Astrocyte (in vitro differentiated cells and primary cell): Measurements from ENCODE around the gene MCEE. TPM values are rescaled to one million over a fixed set of nuclear protein-coding genes. Genes with fewer than 3 reads are reported as not detected.
A peak's percentile ranks its signal among the peaks of the same experiment; 100 is the strongest.

Source experiments
- DNase-seq: peaks from one replicate; pipeline ENCODE4 v3.0.0-alpha.2; 2010; ENCODE audit warnings: low read depth
- FAIRE-seq: peaks from 2 replicates; lab custom pipeline; 2011; peaks lifted over from hg19 to GRCh38; lab: Jason Lieb, UNC
- H2AFZ ChIP-seq: 2 replicates; pipeline ENCODE4 v1.6.0; 2012; ENCODE audit warnings: low read depth, low read length, inconsistent platforms
- H3K27ac ChIP-seq: 2 replicates; pipeline ENCODE4 v1.5.1; 2011; ENCODE audit warnings: low read depth, low read length, inconsistent platforms
- H3K27me3 ChIP-seq: 2 replicates; pipeline ENCODE4 v1.6.0; 2011; ENCODE audit warnings: low read length, inconsistent platforms; ENCODE audit not compliant: insufficient read depth
- H3K36me3 ChIP-seq: 2 replicates; pipeline ENCODE4 v1.5.1; 2011; ENCODE audit warnings: low read length, inconsistent platforms; ENCODE audit not compliant: insufficient read depth
- H3K4me1 ChIP-seq: 2 replicates; pipeline ENCODE4 v1.5.1; 2011; ENCODE audit warnings: low read length, inconsistent platforms; ENCODE audit not compliant: insufficient read depth
- H3K4me2 ChIP-seq: 2 replicates; pipeline ENCODE4 v1.6.0; 2012; ENCODE audit warnings: low read length, inconsistent platforms
- H3K4me3 ChIP-seq: 2 replicates; pipeline ENCODE4 v1.5.1; 2011; ENCODE audit warnings: low read depth, mild to moderate bottlenecking, low read length, inconsistent platforms; ENCODE audit not compliant: insufficient read depth
- H3K79me2 ChIP-seq: 2 replicates; pipeline ENCODE4 v1.6.0; 2012; ENCODE audit warnings: mild to moderate bottlenecking, low read length, inconsistent platforms; ENCODE audit not compliant: insufficient read depth
- H3K9ac ChIP-seq: 2 replicates; pipeline ENCODE4 v1.6.0; 2012; ENCODE audit warnings: mild to moderate bottlenecking, low read length, inconsistent platforms
- H3K9me3 ChIP-seq: 2 replicates; pipeline ENCODE4 v1.5.1; 2012; ENCODE audit warnings: low read depth, mild to moderate bottlenecking, low read length, inconsistent platforms; ENCODE audit not compliant: insufficient read depth
- H4K20me1 ChIP-seq: 2 replicates; pipeline ENCODE4 v1.6.0; 2012; ENCODE audit warnings: low read length, inconsistent platforms; ENCODE audit not compliant: insufficient read depth
- H3K27ac Mint-ChIP-seq: one replicate; pipeline ENCODE4 v1.8.0; 2021; ENCODE audit warnings: mild to moderate bottlenecking, mixed read lengths; ENCODE audit not compliant: unreplicated experiment
- H3K27me3 Mint-ChIP-seq: one replicate; pipeline ENCODE4 v1.8.0; 2021; ENCODE audit warnings: low read depth, mixed read lengths; ENCODE audit not compliant: unreplicated experiment
- H3K36me3 Mint-ChIP-seq: one replicate; pipeline ENCODE4 v1.8.0; 2021; ENCODE audit warnings: low read depth, mixed read lengths; ENCODE audit not compliant: unreplicated experiment
- H3K4me1 Mint-ChIP-seq: one replicate; pipeline ENCODE4 v1.8.0; 2021; ENCODE audit warnings: low read depth, mixed read lengths; ENCODE audit not compliant: unreplicated experiment
- H3K4me3 Mint-ChIP-seq: one replicate; pipeline ENCODE4 v1.8.0; 2021; ENCODE audit warnings: mild to moderate bottlenecking, moderate library complexity, mixed read lengths; ENCODE audit not compliant: unreplicated experiment
- H3K9me3 Mint-ChIP-seq: one replicate; pipeline ENCODE4 v1.8.0; 2021; ENCODE audit warnings: mild to moderate bottlenecking, mixed read lengths; ENCODE audit not compliant: unreplicated experiment
- CTCF ChIP-seq: IDR thresholded peaks from 2 replicates; pipeline ENCODE4 v1.5.1; 2011; ENCODE audit warnings: low read depth, mild to moderate bottlenecking, inconsistent platforms, low read length, moderate library complexity; ENCODE audit not compliant: insufficient read depth
- EZH2 ChIP-seq: IDR thresholded peaks from 2 replicates; pipeline ENCODE4 v1.6.1; 2012; ENCODE audit warnings: mild to moderate bottlenecking, low read length, inconsistent platforms; ENCODE audit not compliant: insufficient read depth
- total RNA-seq: library from RNA; stranded (reverse); gene quantifications from 2 replicates; pipeline ENCODE4 v1.2.1, GENCODE V29; 2021

The MCEE gene
- total RNA-seq, 1 donor from 2014 or later = 13.1 TPM

GRCh38 chr2:71078624-71079023, 51.4 kb downstream of the MCEE start:
- H3K4me3 ChIP-seq = no peak overlapping the region
- no peaks in the 10 kb centered on the region for H3K27me3 Mint-ChIP-seq
- no peaks in the 10 kb centered on the region for H3K27me3 ChIP-seq
- peaks cover 25% of the 10 kb centered on the region for H3K36me3 Mint-ChIP-seq
- no peak for FAIRE-seq
- H3K9ac ChIP-seq = no peak overlapping the region
- no peak overlapping the region for H3K4me3 Mint-ChIP-seq
- peaks cover 39% of the 10 kb centered on the region for H4K20me1 ChIP-seq
- TF ChIP-seq CTCF = no peak
- TF ChIP-seq EZH2 = no peak
- peaks cover 37% of the 10 kb centered on the region for H3K36me3 ChIP-seq
- H3K9me3 Mint-ChIP-seq = no peaks in the 10 kb centered on the region
- H3K27ac Mint-ChIP-seq = no peak overlapping the region
- peaks cover 7% of the 10 kb centered on the region for H3K79me2 ChIP-seq
- DNase-seq = no peak
- H3K4me1 ChIP-seq = no peaks in the 10 kb centered on the region
- H3K4me1 Mint-ChIP-seq = no peaks in the 10 kb centered on the region
- H2AFZ ChIP-seq = no peak overlapping the region
- H3K9me3 ChIP-seq = no peaks in the 10 kb centered on the region
- no peak overlapping the region for H3K4me2 ChIP-seq
- no peak overlapping the region for H3K27ac ChIP-seq

GRCh38 chr2:71074893-71075395, 55.1 kb downstream of the MCEE start:
- H3K9ac ChIP-seq = no peak overlapping the region
- TF ChIP-seq CTCF = no peak
- no peak for TF ChIP-seq EZH2
- no peak for DNase-seq
- H3K27me3 Mint-ChIP-seq = no peaks in the 10 kb centered on the region
- H3K27ac ChIP-seq = no peak overlapping the region
- H4K20me1 ChIP-seq = peaks cover 73% of the 10 kb centered on the region
- H3K27me3 ChIP-seq = no peaks in the 10 kb centered on the region
- H3K4me1 ChIP-seq = peaks cover 6% of the 10 kb centered on the region
- H2AFZ ChIP-seq = no peak overlapping the region
- no peak overlapping the region for H3K27ac Mint-ChIP-seq
- H3K36me3 ChIP-seq = peaks cover 52% of the 10 kb centered on the region
- peaks cover 40% of the 10 kb centered on the region for H3K36me3 Mint-ChIP-seq
- no peaks in the 10 kb centered on the region for H3K9me3 Mint-ChIP-seq
- H3K4me2 ChIP-seq = no peak overlapping the region
- no peaks in the 10 kb centered on the region for H3K9me3 ChIP-seq
- H3K4me3 Mint-ChIP-seq = no peak overlapping the region
- no peak for FAIRE-seq
- peaks cover 42% of the 10 kb centered on the region for H3K79me2 ChIP-seq
- peaks cover 11% of the 10 kb centered on the region for H3K4me1 Mint-ChIP-seq
- H3K4me3 ChIP-seq = no peak overlapping the region

- Histone ChIP-seq H3K4me3 (no peak overlapping the region), H3K4me2 (no peak overlapping the region), H3K9ac (no peak overlapping the region), H3K4me1 (peaks cover 10% of the 10 kb centered on the region), H2AFZ (no peak overlapping the region), H3K27me3 (no peaks in the 10 kb centered on the region), H3K79me2 (peaks cover 57% of the 10 kb centered on the region), H3K27ac (no peak overlapping the region), H3K36me3 (peaks cover 45% of the 10 kb centered on the region), H4K20me1 (peaks cover 83% of the 10 kb centered on the region), H3K9me3 (no peaks in the 10 kb centered on the region)
- Mint-ChIP-seq H3K36me3 (peaks cover 37% of the 10 kb centered on the region), H3K4me1 (peaks cover 16% of the 10 kb centered on the region), H3K27me3 (no peaks in the 10 kb centered on the region), H3K27ac (peak overlapping the region; percentile 83), H3K9me3 (no peaks in the 10 kb centered on the region), H3K4me3 (peak overlapping the region; percentile 16)
- DNase-seq = no peak
- TF ChIP-seq EZH2 (no peak), CTCF (no peak)
- no peak for FAIRE-seq
These were observed 56.6 kb downstream of the MCEE start for GRCh38 chr2:71073475-71073874.
